Measurements from ENCODE around the gene NADK. TPM values are rescaled to one million over a fixed set of nuclear protein-coding genes. Genes with fewer than 3 reads are reported as not detected.

Gene NADK, protein sequence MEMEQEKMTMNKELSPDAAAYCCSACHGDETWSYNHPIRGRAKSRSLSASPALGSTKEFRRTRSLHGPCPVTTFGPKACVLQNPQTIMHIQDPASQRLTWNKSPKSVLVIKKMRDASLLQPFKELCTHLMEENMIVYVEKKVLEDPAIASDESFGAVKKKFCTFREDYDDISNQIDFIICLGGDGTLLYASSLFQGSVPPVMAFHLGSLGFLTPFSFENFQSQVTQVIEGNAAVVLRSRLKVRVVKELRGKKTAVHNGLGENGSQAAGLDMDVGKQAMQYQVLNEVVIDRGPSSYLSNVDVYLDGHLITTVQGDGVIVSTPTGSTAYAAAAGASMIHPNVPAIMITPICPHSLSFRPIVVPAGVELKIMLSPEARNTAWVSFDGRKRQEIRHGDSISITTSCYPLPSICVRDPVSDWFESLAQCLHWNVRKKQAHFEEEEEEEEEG
- 51.4 and 56.5 TPM in 2 replicates for total RNA-seq

DNA sequence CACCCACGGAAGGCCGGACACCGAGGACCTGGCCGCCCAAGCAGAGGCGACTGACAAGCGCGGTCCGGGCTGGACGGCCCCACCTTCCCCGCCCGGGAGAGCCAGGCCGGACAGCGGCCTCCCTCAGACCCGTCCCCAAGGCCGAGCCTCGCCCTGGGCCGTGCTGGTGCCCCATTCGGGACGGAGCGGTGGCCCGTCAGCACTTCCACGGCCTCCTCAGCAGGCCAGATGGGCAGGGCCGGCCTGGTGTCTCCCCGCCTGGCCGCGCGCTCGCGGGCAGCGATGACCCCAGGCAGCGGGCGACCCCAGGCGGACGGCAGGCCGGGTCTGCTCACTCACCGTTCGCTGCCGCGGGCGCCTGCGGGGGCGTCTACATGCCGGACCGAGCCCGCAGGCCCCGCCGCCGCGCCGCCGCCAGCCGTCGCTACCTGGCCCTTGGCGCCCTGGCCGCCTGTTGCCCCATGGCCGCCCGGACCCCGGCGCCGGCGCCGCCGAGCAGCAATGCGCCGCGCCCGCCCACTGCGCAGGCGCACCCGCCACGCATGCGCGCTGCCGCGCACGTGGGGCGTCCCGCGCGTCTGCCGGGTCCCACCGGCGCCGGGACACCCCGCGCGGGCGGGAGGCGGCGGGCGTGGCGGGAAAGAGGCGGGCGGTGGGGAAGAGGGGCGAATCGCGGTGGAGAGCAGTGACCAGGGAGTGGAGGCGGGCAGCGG lies at the start of gene NADK:
Gene NADK (minus strand): TSS at position 521 of the 713 bp plus-strand sequence. CDS start 13,064 bp downstream, outside the sequence.

DNA sequence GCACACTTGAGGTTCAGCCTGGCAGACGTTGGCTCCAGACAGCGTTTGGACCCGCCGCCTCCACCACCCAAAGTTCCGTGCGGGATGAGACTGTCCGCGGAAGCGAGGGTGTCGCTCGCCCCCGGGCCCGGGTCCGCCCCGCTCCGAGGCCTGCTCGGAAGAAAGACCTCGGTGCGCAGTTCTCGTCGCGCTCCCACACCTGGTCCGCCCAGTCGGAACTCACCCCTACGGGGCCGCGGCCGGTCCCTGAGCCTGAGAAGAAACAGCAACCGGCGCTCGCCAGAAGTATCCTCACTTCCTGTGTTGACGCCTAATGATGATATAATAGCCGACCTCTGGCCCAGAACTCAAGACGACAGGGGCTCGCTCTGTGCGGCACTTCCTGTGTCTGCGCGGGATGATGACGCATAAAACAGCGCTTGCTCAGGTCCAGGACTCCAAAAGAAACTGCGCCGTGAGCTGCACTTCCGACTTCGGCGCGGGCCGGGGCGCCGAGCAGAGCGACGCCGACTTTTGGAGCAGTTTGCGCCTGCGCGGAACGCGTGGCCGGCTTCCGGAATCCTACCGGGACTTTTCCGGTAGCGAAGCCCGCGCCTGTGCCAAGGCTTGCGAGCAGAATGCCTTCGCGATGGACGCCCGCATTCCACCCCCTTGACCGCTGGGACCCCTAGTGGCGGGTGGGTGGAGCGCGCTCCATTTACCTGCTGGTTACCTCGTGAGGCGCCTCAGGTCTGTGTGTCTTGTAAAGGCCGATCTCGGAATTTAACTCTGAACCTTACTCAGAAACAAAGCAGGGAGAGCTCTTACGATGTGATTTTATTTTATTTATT lies 54.0 kb downstream of the NADK start, which contains the start of gene CDK11A:
Gene CDK11A (minus strand): TSS at position 323 of the 830 bp plus-strand sequence. CDS start 1,539 bp downstream, outside the sequence.

Other genes with a start within 250 kb of the NADK start
- gene TMEM240, start 237.8 kb downstream of the NADK start, total RNA-seq: 7.0 TPM in 2 replicates
- gene SSU72, start 203.6 kb downstream of the NADK start, total RNA-seq: 85.7 and 101 TPM in 2 replicates
- 10.8 and 14.9 TPM in 2 replicates for gene FNDC10, start 178.3 kb downstream of the NADK start, total RNA-seq
- 51.0 and 54.3 TPM in 2 replicates for gene MIB2, start 163.0 kb downstream of the NADK start, total RNA-seq
- gene MMP23B, start 146.3 kb downstream of the NADK start, total RNA-seq: 15.7 and 30.8 TPM in 2 replicates
- gene CDK11B, start 119.5 kb downstream of the NADK start, total RNA-seq: 5.2 and 7.3 TPM in 2 replicates
- 20.6 and 23.0 TPM in 2 replicates for gene SLC35E2B, start 85.7 kb downstream of the NADK start, total RNA-seq
- gene CDK11A, start 54.1 kb downstream of the NADK start, total RNA-seq: 3.7 and 8.3 TPM in 2 replicates
- gene GNB1, start 112.6 kb upstream of the NADK start, total RNA-seq: 135 and 146 TPM in 2 replicates
- under 0.01 TPM in 1 of 2 replicates, not detected in the other for gene CALML6, start 136.8 kb upstream of the NADK start, total RNA-seq
- gene TMEM52, start 140.8 kb upstream of the NADK start, total RNA-seq: 0.54 TPM in 1 of 2 replicates, not detected in the other
- not detected in 2 replicates for gene CFAP74, start 225.3 kb upstream of the NADK start, total RNA-seq
- gene GABRD, start 240.9 kb upstream of the NADK start, total RNA-seq: not detected in 2 replicates

Measured in cardiac atrium fibroblast (primary cell).